IPS DF 19.7 (cell line): Measurements from ENCODE around the gene EMSY.
"Not testable (repeated sequence)": the region's sequence is repeated elsewhere in the genome, so short reads cannot be mapped to it uniquely, and the experiment has no call there.

ENCODE experiments used
- DNase-seq: peaks from one replicate; pipeline ENCODE4 v3.0.0-alpha.2; 2013; ENCODE audit warnings: low read depth, low spot score

EMSY gene

DNA sequence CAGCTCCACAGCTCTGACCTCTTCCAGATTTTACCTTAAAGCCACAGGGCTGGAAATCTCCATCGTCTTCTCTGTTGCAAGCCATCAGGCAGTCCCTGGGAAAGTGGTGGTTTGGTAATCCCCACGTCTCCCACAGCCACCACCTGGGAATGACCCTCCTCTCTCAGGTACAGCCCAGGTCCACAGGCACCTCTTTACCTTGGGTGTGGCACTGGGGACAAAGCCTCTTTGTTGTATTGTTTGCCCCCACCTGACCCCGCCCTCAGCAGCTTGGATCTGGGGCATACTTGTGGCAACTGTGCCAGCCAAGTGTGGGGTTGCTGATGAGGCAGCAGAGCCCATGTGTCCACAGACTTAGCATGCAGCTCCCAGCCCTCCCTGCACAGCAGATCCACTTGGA, 148.1 kb downstream of the EMSY start:
- no peak for DNase-seq

DNA sequence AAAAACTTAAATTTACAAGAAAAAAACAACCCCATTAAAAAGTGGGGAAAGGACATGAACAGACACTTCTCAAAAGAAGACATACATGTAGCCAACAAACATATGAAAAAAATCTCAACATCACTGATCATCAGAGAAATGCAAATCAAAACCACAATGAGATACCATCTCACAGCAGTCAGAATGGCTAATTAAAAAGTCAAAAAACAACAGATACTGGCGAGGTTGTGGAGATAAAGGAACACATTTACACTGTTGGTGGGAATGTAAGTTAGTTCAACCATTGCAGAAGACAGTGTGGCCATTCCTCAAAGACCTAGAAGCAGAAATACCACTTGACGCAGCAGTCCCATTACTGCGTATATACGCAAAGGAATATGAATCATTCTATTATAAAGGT, 150.3 kb downstream of the EMSY start:
- DNase-seq: not testable (repeated sequence)

DNA sequence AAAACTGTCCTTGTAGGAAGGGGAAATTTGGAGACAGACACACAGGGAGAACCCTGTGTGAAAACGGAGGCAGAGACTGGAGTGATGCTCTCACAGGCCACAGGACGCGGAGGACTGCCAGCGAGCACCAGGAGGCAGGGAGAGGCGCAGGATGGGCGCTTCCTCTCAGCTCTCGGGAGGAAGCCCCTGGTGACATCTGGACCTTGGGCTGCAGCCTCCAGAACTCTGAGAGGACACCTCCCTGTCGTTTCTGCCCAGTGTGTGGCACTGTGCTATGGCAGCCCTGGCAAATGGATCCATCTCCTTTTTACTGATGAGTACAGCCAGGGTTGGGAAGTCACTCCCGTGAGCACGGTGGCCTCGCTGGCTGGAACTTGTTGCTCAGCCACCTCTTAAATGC, 151.8 kb downstream of the EMSY start:
- no peak for DNase-seq

DNA sequence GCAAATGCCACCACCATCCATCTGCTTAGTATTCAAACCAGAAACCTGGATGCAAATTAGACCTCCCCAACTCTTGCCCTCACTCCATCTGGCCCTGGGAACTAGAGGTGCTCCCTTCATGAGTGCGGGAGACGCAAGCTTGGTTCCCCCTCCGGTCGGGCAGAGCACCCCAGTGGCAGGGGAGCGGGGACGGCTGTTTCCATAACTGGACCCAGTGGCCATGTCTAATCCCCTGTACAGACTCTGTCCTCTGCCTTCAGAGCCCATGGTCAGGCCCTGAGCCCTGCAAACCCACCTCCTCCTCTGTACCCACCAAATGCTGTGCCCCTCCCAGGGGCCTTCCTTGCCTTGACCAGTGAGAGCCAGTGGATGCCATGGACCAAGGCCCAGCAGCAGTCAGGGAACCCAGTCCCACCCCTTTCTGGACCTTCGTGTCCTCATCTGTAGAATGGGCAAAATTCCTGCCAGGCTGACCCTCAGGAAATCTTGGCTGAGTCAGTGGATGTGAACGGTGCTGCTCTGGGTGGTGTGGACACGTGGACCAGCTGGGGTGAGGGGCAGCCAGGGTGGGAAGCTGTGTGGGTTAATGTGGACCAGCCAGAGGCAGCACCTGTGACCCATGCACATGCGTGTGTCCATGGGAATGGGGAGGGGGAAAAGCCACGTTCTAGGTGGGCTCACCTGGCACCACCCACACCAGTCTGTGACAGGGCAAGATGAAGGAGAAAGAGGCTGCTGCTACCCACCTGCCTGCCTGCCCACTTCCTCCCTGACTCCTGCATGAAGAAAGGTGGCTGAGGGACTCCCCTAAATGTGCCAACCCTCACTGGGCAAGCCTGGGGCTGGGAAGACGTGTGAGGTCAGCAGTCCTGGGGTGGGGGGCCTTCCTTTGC, 153.0 kb downstream of the EMSY start:
- no peak for DNase-seq

DNA sequence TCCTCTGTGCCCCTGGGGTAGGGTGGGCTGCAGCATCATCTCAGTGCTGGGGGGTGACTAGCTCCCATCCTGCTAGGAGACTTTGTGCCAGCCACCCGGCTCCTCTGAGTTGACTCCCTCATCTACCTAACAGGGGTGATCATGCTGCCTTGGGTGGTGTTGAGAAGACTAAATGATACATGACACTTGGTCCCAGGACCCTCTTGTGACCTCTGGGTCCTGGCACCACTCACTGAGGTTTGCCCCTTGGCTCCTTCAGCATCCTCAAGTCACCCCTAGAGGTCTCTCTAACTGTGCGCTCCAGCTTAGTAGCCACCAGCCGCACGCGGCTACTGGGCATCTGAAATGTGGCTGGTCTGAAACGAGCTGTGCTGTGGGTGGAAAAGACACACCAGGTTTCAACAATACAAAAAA, 153.6 kb downstream of the EMSY start:
- no peak for DNase-seq

DNA sequence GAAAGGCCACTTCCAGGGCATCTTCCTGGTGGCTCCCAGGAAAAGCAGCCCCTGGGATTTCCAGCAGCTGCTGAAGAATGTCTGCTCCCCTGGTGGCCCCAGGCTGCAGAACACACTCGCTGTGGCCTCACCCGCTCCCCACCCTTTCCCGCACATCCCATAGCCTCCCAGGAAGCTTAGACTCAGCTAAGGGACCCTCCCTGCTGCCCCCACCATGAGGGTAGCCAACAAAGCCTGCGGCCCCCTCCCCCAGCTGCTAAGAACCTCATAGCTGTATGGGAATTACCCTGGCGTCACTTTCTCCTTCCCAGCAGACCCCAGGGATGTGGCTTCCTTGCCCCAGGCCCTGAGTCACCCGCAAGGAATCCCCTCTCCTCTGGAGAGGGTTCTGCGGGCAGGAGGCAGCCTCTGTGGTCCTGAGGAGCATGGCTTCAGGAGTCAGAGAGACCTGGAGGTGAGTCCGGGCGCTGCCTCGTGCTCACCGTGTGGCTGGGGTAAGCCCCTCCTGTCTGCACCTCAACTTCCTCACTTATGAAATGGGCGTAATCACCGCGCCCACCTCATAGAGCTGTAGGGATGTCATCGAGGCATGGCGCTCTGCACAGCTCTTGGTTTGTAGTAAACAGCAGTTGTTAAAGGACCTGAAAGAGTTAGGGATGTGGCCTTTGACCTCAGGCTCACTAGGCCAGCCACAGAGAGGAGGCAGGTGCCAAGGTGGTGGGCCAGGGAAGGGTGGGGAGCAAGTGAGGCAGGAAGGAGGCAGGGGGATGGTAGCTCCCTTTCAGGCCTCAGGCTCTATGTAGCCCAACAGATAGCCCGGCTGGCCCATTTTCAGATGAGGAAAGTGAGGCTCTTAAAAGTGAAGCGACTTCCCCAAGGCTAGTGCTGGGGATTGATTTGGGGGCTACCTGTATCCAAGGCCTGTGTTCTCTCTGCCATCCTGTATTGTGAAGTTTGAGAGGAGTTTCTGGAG, 154.5 kb downstream of the EMSY start:
- DNase-seq: no peak

DNA sequence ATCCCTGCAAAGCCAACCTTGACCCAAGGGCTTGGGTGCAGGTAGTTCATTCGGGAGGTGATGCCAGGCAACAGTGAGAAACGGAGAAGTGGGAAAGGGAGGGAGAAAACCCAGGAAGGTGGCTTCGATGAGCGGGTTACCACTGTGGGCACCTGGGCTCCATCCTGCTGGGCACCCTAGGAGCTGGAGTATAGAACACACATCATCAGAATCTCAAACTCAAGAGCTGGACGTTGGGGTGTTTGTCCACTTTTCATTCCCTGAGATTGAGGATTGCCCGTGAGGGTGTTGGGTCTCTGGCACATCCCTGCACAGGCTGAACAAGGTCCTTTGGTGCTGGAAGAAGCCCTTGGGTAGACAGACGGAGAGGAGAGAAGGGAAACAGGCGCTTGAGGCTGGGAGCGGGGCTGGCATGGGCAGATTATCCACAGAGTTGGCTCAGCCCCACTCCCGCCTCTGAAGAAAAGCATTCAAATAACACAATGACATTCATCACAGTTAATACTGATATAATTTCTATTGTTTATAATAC, 155.4 kb downstream of the EMSY start:
- no peak for DNase-seq

DNA sequence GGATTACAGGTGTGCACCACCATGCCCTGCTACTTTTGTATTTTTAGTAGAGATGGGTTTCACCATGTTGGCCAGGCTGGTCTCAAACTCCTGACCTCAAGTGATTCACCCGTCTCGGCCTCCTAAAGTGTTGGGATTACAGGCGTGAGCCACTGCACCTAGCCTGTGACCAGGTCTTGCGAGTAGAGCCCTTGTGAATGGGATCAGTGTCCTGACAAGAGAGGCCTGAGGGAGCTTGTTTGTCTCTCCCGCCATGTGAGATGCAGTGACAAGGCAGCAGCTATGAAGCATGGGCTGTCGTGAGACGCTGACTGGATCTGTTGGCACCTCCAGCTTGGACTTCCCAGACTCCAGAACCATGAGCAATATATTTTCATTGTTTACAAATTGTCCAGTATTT, 156.5 kb downstream of the EMSY start:
- DNase-seq: no peak

DNA sequence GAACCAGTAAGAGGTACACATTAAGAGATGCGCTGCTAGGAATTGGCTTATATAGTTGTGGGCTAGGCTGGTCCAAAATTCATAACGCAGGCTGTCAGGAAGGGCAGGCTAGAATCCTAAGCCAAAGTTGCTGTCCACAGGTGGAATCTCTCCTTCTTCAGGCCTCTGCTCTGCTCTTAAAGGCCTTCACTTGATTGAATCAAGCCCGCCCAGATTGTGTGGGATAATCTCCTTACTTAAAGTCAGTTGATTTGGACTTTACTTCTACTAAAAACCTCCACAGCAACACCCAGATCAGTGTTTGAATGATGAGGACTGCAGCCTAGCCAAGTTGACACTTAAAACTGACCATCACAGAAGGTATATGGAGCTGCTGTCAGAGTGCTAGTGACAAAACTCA, 156.9 kb downstream of the EMSY start:
- no peak for DNase-seq

DNA sequence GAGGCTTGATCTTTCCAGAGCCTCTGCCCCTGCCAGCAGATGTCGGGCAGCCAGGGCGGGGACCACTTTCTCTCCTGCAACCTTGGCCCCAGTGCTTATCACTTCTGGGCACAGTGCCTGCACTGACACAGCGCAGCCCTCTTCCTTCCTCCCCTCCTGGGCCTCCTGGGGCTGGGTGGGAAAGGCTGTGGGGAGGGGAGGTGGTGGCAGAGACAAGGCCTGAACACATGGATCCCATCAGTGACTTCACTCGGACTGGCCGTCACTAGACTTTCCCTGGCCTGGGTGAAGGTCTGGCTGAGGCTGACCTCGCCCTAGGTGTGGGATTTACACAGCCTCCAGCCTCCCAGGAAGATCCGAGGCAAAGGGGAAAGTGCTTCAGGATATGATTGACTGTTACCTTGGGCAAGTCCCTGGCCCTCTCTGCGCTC, 157.6 kb downstream of the EMSY start:
- DNase-seq: no peak
